ENCODE results near the gene SLC39A2. TPM values are rescaled to one million over a fixed set of nuclear protein-coding genes. Genes with fewer than 3 reads are reported as not detected.

The SLC39A2 gene
- total RNA-seq, 2 experiments from 2014 or later, result not detected

DNA sequence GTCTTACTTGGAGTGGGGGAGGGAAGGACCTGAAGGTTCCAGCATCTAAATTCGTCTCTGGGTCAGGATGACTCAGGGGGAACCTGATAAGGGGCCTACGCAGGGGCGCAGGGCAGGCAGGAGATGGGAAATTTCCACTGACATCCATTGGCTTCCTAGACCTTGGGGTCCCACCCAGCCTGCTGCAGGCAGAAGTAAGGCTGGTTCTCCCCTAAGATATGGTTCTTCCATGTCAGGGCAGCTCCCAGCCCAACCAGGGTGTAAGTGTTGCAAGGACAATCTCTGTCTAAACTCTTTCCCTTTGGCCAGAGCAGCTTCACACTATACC, 27.9 kb downstream of the SLC39A2 start:
- no peak for TF ChIP-seq CTCF (IDR thresholded peaks at IDR 0.05)

DNA sequence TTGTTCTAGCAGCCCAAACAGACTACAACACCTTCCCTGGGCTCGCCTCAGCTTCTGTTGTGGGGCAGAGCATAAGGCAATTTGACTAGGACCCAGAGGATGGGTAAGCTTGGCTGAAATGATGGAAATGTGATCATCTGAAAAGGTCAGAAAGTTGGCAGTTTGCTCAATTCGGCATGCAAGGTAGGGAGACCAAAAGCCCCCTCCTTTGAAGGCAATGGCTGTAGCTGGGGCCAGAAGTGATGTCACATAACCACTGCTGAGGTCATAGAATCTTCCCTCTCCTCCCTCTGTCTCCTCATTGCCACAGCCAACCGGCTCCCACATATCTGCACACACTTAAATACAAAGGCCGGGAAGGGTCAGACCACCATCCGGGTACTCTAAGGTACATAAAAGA, 30.8 kb downstream of the SLC39A2 start, which contains the start of gene TPPP2:
TSS of gene TPPP2 (plus strand) at position 301 of the 400 bp plus-strand sequence. CDS start 365 bp downstream, outside the sequence.
- no peak for ATAC-seq
- TF ChIP-seq CTCF (IDR thresholded peaks at IDR 0.05), result no peak
- no peak for DNase-seq
- ChIA-PET CTCF (interaction anchor here (0.6 to 5.4 kb wide), 6 partner anchors 10 to 63 kb away, joined by 3 to 38 read pairs (median 4); no protein-coding TSS in a partner anchor), POLR2A (no interaction called here)
- Mint-ChIP-seq H3K27ac (no peak within 1 kb of the TSS), H3K9me3 (no peaks in the 10 kb centered on the region), H3K4me1 (ENCODE audit: low read depth) (peaks cover 2% of the 10 kb centered on the region), H3K27me3 (no peaks in the 10 kb centered on the region), H3K36me3 (ENCODE audit: low read depth) (no peaks in the 10 kb centered on the region), H3K4me3 (no peak within 1 kb of the TSS)
- intact Hi-C loops (cut with micrococcal nuclease), result no loop called here

More for the DNA sequence above, 27.9 kb downstream of the SLC39A2 start:
- DNase-seq (no peak), ATAC-seq (no peak)
- no peaks in the 10 kb centered on the region for H3K36me3 Mint-ChIP-seq (ENCODE audit: low read depth)
- no peak overlapping the region for H3K27ac Mint-ChIP-seq
- H3K4me1 Mint-ChIP-seq (ENCODE audit: low read depth), result peaks cover 12% of the 10 kb centered on the region
- intact Hi-C loops (cut with micrococcal nuclease), result no loop called here
- peaks cover 2% of the 10 kb centered on the region for H3K27me3 Mint-ChIP-seq
- ChIA-PET CTCF (interaction anchor here (2.2 to 5.4 kb wide), 3 partner anchors 13 to 65 kb away, joined by 7 to 38 read pairs (median 10); no protein-coding TSS in a partner anchor), POLR2A (no interaction called here)
- H3K4me3 Mint-ChIP-seq, result no peak overlapping the region
- no peaks in the 10 kb centered on the region for H3K9me3 Mint-ChIP-seq

DNA sequence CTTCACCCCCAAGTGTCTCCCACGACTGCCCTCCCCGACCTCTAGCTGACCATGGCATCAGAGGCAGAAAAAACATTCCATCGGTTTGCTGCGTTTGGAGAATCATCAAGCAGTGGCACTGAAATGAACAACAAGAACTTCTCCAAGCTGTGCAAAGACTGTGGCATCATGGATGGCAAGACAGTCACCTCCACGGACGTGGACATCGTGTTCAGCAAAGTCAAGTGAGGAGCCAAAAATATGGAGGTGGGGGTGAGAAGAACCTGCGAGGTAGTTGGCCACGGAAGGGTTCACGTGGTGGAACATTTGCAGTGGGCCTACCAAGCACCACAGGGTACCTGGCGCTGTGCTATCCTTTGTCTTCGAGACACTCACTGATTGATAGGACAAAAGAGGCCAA, 31.4 kb downstream of the SLC39A2 start:
- Mint-ChIP-seq H3K36me3 (ENCODE audit: low read depth) (no peaks in the 10 kb centered on the region), H3K27me3 (no peaks in the 10 kb centered on the region), H3K9me3 (no peaks in the 10 kb centered on the region), H3K27ac (no peak overlapping the region), H3K4me3 (no peak overlapping the region), H3K4me1 (ENCODE audit: low read depth) (no peaks in the 10 kb centered on the region)
- ATAC-seq, result no peak
- CTCF ChIA-PET, result interaction anchor here (0.6 to 7.1 kb wide), 5 partner anchors 10 to 62 kb away, joined by 3 to 76 read pairs (median 14); no protein-coding TSS in a partner anchor
- TF ChIP-seq CTCF (IDR thresholded peaks at IDR 0.05), result no peak
- POLR2A ChIA-PET, result no interaction called here
- intact Hi-C loops (cut with micrococcal nuclease), result no loop called here
- DNase-seq, result no peak

DNA sequence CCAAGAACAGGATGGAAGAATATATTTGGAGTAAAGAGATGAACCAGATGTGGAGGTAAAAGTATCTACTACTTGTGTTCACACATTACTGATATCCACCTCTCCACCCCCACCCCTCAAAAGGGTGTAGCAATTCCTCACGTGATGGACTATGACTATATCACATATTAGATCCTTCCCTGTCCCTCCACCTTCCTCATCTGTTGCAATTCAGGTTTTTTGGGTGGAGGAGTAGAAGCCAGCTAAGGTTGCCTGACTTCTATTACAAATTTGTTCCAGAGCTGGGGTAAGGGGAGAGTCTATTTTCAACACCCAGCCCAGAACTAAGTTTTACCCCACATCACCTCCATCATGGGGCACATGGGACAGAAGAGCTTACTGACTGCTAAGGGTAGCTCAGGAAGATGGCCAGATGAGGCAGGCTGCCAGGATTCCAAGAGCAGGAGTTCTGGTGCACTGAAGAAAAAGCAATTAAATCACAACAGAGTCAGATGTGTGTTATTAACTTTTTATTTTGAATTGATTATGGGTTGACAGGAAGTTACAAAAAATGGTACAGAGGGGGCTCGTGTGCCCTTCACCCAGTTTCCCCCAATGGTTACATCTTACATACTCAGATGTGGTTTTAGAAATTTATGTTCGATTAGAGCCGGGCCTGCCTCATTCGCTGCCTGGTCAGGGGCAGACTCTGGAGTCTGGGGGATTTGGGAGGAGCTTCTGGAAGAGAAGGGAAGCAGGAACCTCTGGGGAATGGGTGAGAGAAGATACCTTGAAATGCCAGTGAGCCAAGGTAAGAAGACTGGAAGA, 33.4 kb downstream of the SLC39A2 start:
- no peaks in the 10 kb centered on the region for H3K9me3 Mint-ChIP-seq
- ChIA-PET CTCF (interaction anchor here (0.7 to 7.1 kb wide), 6 partner anchors 8 to 38 kb away, joined by 3 to 76 read pairs (median 4); no protein-coding TSS in a partner anchor), POLR2A (no interaction called here)
- H3K27ac Mint-ChIP-seq, result no peak overlapping the region
- intact Hi-C loops (cut with micrococcal nuclease), result no loop called here
- H3K4me3 Mint-ChIP-seq, result no peak overlapping the region
- no peaks in the 10 kb centered on the region for H3K4me1 Mint-ChIP-seq (ENCODE audit: low read depth)
- no peaks in the 10 kb centered on the region for H3K36me3 Mint-ChIP-seq (ENCODE audit: low read depth)
- DNase-seq (no peak), ATAC-seq (no peak)
- no peaks in the 10 kb centered on the region for H3K27me3 Mint-ChIP-seq
- no peak for TF ChIP-seq CTCF (IDR thresholded peaks at IDR 0.05)

DNA sequence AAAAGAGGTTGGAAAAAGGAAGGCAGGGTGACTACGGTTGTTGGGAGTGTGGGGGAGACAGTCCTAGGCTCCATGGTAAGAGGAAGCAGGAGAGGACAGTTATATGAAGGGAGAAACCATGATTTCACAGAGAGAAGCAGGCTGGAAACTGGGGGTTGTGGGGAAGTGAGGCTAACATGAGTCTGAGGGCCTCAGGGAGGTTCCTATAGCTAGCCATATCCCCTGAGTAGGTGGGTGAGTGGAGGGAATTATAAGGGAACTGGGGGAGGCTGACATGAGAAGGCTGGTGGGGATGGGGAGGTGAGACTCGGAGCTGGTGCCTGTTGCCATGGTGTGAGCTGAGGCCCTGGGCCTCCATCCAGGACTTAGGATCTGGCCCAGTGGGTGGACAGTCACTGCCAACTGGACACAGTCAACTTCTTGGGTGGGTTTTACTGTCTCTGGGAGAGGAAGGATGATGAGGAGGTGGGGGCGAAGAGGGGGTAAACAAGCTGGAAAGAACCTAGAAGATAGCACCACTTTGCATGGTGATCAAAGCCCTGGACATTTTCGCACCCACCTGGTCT, 34.1 kb downstream of the SLC39A2 start:
- H3K4me3 Mint-ChIP-seq, result no peak overlapping the region
- no peak for TF ChIP-seq CTCF (IDR thresholded peaks at IDR 0.05)
- ChIA-PET POLR2A (no interaction called here), CTCF (interaction anchor here (1.1 to 7.1 kb wide), 4 partner anchors 10 to 35 kb away, joined by 3 to 76 read pairs (median 4); no protein-coding TSS in a partner anchor)
- ATAC-seq (no peak), DNase-seq (no peak)
- H3K36me3 Mint-ChIP-seq (ENCODE audit: low read depth), result no peaks in the 10 kb centered on the region
- no peak overlapping the region for H3K27ac Mint-ChIP-seq
- intact Hi-C loops (cut with micrococcal nuclease), result no loop called here
- no peaks in the 10 kb centered on the region for H3K4me1 Mint-ChIP-seq (ENCODE audit: low read depth)
- H3K27me3 Mint-ChIP-seq, result no peaks in the 10 kb centered on the region
- H3K9me3 Mint-ChIP-seq, result no peaks in the 10 kb centered on the region
